Right hindlimb (tissue), 1 donor: ENCODE results near the gene MEF2C.

Experiments used
- DNase-seq: peaks from one replicate; pipeline ENCODE4 v3.0.0-alpha.2; 2018

MEF2C gene

GRCh38 chr5:88888291-88888690 is 5.3 kb upstream of the MEF2C start:
- no peak for DNase-seq

- DNase-seq = no peak
Observed at GRCh38 chr5:88887342-88887741, 4.4 kb upstream of the MEF2C start.

GRCh38 chr5:88886746-88887341 is 3.9 kb upstream of the MEF2C start:
- DNase-seq = no peak

GRCh38 chr5:88886252-88886651 is 3.3 kb upstream of the MEF2C start:
- DNase-seq = no peak

GRCh38 chr5:88885002-88885401 is 2.0 kb upstream of the MEF2C start:
- no peak for DNase-seq

GRCh38 chr5:88884608-88884877 is 1.6 kb upstream of the MEF2C start:
- DNase-seq = no peak

- peak; percentile 77 for DNase-seq
Observed at GRCh38 chr5:88883836-88884607, 1.0 kb upstream of the MEF2C start.

GRCh38 chr5:88882276-88883038 is 527 bp downstream of the MEF2C start:
- peak; percentile 44 for DNase-seq

GRCh38 chr5:88881571-88881971 is 1.4 kb downstream of the MEF2C start:
- no peak for DNase-seq

- DNase-seq = no peak
Observed at GRCh38 chr5:88880201-88880600, 2.8 kb downstream of the MEF2C start.

- DNase-seq = no peak
Observed at GRCh38 chr5:88879724-88880123, 3.3 kb downstream of the MEF2C start.

GRCh38 chr5:88878976-88879375 is 4.0 kb downstream of the MEF2C start:
- DNase-seq = no peak

GRCh38 chr5:88877826-88878225 is 5.2 kb downstream of the MEF2C start:
- no peak for DNase-seq

GRCh38 chr5:88876714-88877113 is 6.3 kb downstream of the MEF2C start:
- no peak for DNase-seq

- DNase-seq = peak; percentile 25
Observed at GRCh38 chr5:88875341-88876234, 7.4 kb downstream of the MEF2C start.

- DNase-seq = no peak
Observed at GRCh38 chr5:88873447-88873846, 9.5 kb downstream of the MEF2C start.

GRCh38 chr5:88872971-88873370 is 10.0 kb downstream of the MEF2C start:
- DNase-seq = no peak

GRCh38 chr5:88870285-88870684 is 12.7 kb downstream of the MEF2C start:
- no peak for DNase-seq

- DNase-seq = no peak
Observed at GRCh38 chr5:88868468-88869068, 14.4 kb downstream of the MEF2C start.

- DNase-seq = no peak
Observed at GRCh38 chr5:88867638-88868037, 15.3 kb downstream of the MEF2C start.

- no peak for DNase-seq
Observed at GRCh38 chr5:88863523-88863922, 19.5 kb downstream of the MEF2C start.

- no peak for DNase-seq
Observed at GRCh38 chr5:88862547-88863175, 20.3 kb downstream of the MEF2C start.
